Spleen (tissue), 7 donors: ENCODE results near the gene TMEM234.
A peak's percentile ranks its signal among the peaks of the same experiment; 100 is the strongest.

ENCODE experiments used
- POLR2A ChIP-seq, 3 donors: fragments of 450-650 bp; IDR thresholded peaks; one replicate each; pipeline ENCODE4 v1.5.1; 2017; ENCODE audit warnings: antibody characterized with exemption in 3 of 3, mild to moderate bottlenecking in 1 of 3
- POLR2AphosphoS5 ChIP-seq, 3 donors: sonication (generic); formaldehyde crosslinking; IDR thresholded peaks; one replicate each; pipeline ENCODE4 v1.5.1; 2017; ENCODE audit warnings: antibody characterized with exemption in 3 of 3
- TF ChIP-seq, protein P1 (sequence below), 11 experiments: fragments of 200-600 bp in 7 of 11; fragments of 450-650 bp in 4 of 11; sonication (generic) in 4 of 11; IDR thresholded peaks in 8 of 11; conservative IDR thresholded peaks in 3 of 11; 1 replicate in 7 of 11; 2 replicates in 4 of 11; pipeline versions ENCODE4 v1.4.0 to v1.8.0; 2016 to 2021; ENCODE audit warnings: antibody characterized with exemption in 11 of 11, inconsistent platforms in 4 of 11, mild to moderate bottlenecking in 1 of 11
- donor health status: DM: no; HTN: no; CAD: no; lungs with moderate emphysema.
- donor health status: DM: no; HTN: no; CAD: no.
- donor health status: DM: no; HTN: no; CAD: no.

DNA sequence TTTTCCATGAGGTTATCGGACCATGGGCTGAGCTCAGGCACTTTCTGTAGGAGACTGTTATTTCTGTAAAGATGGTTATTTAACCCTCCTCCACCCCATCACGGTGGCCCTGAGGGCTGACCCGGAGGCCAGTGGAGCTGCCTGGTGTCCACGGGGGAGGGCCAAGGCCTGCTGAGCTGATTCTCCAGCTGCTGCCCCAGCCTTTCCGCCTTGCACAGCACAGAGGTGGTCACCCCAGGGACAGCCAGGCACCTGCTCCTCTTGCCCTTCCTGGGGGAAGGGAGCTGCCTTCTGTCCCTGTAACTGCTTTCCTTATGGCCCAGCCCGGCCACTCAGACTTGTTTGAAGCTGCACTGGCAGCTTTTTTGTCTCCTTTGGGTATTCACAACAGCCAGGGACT, 24.3 kb downstream of the TMEM234 start:
- TF ChIP-seq, protein P1, sequence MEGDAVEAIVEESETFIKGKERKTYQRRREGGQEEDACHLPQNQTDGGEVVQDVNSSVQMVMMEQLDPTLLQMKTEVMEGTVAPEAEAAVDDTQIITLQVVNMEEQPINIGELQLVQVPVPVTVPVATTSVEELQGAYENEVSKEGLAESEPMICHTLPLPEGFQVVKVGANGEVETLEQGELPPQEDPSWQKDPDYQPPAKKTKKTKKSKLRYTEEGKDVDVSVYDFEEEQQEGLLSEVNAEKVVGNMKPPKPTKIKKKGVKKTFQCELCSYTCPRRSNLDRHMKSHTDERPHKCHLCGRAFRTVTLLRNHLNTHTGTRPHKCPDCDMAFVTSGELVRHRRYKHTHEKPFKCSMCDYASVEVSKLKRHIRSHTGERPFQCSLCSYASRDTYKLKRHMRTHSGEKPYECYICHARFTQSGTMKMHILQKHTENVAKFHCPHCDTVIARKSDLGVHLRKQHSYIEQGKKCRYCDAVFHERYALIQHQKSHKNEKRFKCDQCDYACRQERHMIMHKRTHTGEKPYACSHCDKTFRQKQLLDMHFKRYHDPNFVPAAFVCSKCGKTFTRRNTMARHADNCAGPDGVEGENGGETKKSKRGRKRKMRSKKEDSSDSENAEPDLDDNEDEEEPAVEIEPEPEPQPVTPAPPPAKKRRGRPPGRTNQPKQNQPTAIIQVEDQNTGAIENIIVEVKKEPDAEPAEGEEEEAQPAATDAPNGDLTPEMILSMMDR (IDR thresholded peaks at IDR 0.05 in 8 of 11, conservative IDR thresholded peaks at IDR 0.05 in 3 of 11): no peak
- TF ChIP-seq POLR2A (IDR thresholded peaks at IDR 0.05): no peak
- TF ChIP-seq POLR2AphosphoS5 (IDR thresholded peaks at IDR 0.05): peak in 1 of 3 donors; percentile 63
